Activated T-cell treated with anti-CD3 and anti-CD28 coated beads, Interleukin-2, amount 50 U/mL, for 48 hours (primary cell): ENCODE data around the gene MMUT.
A peak's percentile ranks its signal among the peaks of the same experiment; 100 is the strongest.
"Not testable (repeated sequence)": the region's sequence is repeated elsewhere in the genome, so short reads cannot be mapped to it uniquely, and the experiment has no call there.

ENCODE experiments used
- DNase-seq, 2 experiments: peaks; one replicate each; pipeline ENCODE4 v3.0.0-alpha.2; 2020

The MMUT gene

GRCh38 chr6:49462927-49463611 is at the start of gene MMUT, which contains the start of gene CENPQ:
Gene MMUT (minus strand): TSS chr6:49463253. CDS start chr6:49459466, 3,787 bp downstream.
Gene CENPQ (plus strand): TSS chr6:49463370. CDS start chr6:49470177, 6,807 bp downstream.
- peak; percentile 88 to 91 for DNase-seq

DNA sequence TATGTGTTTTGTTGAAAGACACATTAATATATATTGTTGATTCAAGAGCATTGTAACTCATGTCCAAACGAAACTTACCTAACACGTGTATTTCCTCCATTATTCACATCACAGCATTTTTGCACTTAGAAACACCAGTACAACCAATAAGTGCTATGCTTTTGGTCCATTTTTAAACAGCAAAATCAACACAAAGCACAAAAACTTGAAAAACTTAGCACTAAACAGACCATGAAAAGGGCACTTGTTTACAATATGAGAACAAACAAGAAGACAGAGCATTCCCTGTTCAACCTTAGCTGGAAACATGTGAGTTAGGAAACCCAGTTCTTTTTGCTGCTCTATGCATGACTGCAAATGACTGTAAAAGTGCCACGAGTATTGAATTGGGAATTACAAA is 46.3 kb upstream of the MMUT start:
- no peak for DNase-seq

DNA sequence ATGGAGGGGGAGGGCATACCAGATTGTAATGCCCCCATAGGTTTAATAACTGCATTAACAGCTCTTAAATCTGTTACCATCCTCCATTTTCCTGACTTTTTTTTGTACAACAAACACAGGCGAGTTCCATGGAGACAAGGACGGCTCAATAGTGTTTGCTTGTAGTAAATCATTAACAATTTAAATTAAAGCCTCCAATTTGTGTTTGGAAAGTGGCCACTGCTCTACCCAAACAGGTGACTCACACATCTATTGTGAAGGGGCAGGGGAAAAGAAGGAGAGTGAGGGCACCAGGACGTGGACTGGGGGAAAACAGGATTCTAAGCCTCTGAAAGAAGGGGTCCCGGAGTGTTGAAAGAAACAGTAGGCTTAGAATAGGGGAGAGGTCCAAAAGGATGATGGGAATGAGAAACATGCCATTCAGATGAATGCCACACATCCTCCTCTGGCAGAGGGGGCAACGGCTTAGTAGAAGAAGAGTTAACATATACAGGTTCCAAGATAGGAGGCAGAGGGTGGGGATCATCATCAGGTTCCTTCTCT is 43.6 kb upstream of the MMUT start:
- no peak for DNase-seq

DNA sequence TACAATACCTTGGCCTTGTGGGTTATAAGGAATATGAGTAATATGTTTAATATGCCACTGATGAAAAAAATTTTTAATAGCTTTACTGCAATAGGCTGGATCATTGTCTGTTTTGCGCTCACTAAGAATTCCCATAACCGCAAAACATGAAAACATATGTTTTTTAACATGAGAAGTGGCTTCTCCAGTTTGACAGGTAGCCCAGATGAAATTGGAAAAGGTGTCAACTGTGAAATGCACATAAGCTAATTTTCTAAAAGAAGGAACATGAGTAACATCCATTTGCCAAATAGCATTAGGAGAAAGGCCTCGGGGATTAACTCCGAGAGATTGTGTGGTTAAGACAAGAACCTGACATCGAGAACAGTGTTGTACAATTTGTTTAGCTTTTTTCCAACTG is 41.6 kb upstream of the MMUT start:
- DNase-seq: no peak

DNA sequence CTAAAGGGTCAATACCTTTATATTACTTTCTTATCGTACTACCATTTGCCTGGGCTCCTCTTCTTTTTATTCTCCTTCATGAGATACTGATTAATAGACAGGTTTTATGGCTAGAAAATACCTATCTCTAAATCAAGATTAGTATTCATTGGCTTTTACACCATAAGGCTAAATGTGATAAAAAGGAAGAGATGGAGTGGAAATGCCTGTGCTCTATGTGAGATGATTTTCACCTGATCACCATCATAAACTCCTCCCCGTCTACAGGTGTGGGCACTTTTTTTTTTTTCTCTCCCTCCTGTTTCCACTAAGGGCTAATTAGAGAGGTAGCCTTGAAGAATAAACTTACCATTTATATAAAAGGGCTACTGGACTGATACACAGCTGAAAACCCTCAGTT is 36.6 kb upstream of the MMUT start, which contains the start of gene GLYATL3:
GLYATL3 (plus strand) TSS at position 301 of the 400 bp plus-strand sequence. CDS start 12,068 bp downstream, outside the sequence.
- no peak for DNase-seq

- no peak for DNase-seq
Measured at GRCh38 chr6:49499126-49499525, 36.1 kb upstream of the MMUT start.

DNA sequence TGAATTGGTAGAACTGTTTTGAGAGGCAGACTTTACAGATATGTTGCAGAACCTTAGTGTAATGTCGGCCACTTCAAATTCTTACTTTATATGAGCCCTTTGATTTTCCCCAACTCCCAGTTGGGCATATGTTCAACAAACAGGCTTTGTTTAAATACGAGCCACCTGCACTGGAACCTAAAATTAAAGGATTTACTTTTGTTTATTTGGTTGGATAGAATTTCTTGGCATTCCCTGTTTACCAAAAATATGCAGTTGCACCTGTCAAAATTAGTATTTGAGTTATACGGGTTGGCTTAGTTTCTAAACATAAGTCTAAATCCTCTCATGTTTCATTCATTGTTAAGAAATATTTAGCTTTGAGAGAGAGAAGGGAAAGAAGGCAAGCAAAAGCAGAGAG is 34.3 kb upstream of the MMUT start:
- no peak for DNase-seq

GRCh38 chr6:49490633-49491032 is 27.6 kb upstream of the MMUT start:
- no peak for DNase-seq

DNA sequence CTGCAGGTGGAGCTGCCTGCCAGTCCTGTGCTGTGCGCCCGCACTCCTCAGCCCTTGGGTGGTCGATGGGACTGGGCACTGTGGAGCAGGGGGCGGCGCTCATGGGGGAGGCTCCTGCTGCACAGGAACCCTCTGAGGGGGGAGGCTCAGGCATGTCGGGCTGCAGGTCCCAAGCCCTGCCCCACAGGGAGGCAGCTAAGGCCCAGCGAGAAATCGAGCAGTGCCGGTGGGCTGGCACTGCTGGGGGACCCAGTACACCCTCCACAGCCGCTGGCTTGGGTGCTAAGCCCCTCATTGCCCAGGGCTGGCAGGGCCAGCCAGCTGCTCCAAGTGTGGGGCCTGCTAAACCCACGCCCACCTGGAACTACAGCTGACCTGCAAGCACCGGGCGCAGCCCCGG is 20.3 kb upstream of the MMUT start:
- not testable (repeated sequence) for DNase-seq

DNA sequence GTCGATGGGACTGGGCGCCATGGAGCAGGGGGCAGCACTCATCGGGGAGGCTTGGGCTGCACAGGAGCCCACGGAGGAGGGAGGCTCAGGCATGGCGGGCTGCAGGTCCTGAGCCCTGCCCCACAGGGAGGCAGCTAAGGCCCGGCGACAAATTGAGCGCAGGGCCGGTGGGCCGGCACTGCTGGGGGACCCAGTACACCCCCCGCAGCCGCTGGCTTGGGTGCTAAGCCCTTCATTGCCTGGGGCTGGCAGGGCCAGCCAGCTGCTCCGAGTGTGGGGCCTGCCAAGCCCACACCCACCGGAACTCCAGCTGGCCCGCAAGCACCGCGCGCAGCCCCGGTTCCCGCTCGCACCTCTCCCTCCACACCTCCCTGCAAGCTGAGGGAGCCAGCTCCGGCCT is 18.8 kb upstream of the MMUT start:
- DNase-seq: not testable (repeated sequence)

- DNase-seq: no peak
Measured at GRCh38 chr6:49479308-49479970, 16.4 kb upstream of the MMUT start.

GRCh38 chr6:49476564-49476963 is 13.5 kb upstream of the MMUT start:
- not testable (repeated sequence) for DNase-seq

- no peak for DNase-seq
Measured at GRCh38 chr6:49468042-49468441, 5.0 kb upstream of the MMUT start.

DNA sequence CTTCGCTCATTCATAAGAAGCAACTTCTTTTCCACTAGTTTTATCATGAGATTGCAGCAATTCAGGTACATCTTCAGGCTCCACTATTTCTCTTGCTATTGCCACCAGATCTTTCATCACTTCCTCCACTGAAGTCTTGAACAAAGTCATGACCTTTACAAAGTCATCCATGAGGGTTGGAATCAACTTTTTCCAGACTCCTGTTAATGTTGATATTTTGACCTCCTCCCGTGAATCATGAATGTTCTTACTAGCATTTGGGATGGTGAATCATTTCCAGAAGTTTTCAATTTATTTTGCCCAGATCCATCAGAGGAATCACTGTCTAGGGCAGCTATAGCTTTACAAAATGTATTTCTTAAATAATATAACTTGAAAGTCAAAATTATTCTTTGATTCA is 1.6 kb upstream of the MMUT start:
- no peak for DNase-seq

- no peak for DNase-seq
Measured at GRCh38 chr6:49463612-49463967, 537 bp upstream of the MMUT start.

DNA sequence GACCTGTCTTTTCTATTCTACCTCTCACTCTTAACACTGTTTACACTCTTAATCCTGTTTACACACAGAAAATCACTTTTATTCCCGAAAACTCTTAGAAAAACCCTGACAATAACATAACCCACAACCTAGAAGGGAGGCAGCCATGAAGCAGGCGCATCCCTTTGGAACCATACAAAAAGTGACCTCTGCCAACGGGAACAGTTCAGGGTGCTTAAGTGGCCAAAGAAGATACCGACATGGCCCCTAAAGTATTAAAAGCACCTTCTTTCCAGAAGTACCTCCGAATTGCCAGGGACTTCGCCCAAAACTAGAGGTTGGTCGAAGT is 490 bp downstream of the MMUT start:
- DNase-seq: no peak

GRCh38 chr6:49462071-49462470 is 982 bp downstream of the MMUT start:
- no peak for DNase-seq

- no peak for DNase-seq
Measured at GRCh38 chr6:49457771-49458170, 5.3 kb downstream of the MMUT start.

DNA sequence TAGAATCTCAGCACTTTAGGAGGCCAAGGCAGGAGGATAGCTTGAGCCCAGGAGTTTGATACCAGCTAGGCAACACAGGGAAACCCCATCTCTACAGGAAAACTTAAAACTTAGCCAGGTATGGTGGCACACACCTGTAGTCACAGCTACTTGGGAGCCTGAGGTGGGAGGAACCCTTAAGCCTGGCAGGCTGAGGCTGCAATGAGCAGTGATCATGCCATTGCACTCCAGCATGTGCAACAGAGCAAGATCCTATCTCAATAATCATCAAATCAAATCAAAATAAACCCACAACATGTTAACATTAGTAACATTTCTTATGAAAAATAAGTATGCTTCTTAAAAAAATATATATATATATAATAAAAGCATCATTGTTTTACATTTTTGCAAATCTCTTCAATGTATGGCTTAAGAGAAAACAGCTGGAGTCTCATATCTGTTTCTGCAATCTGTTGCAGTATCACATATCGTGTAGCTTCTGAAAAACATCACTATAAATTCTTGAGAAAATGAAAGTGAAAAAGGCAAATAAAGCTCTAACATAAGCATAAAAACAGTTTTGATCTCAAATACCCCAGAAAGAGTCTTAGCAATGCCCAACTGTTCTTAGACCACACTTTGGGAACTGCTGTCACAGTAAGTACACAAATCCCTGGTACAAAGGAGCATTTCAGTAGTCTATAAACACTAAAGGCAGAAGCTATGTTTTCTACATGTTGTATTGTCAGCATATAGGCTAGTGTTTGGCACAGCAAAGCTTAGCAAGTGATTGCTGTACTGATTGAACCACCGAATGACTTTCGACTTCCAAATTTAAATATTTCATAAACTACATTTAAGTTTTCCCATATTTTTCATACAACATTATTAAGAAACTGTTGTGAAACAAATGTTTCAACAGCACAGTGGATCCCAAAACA is 8.0 kb downstream of the MMUT start:
- DNase-seq: no peak

DNA sequence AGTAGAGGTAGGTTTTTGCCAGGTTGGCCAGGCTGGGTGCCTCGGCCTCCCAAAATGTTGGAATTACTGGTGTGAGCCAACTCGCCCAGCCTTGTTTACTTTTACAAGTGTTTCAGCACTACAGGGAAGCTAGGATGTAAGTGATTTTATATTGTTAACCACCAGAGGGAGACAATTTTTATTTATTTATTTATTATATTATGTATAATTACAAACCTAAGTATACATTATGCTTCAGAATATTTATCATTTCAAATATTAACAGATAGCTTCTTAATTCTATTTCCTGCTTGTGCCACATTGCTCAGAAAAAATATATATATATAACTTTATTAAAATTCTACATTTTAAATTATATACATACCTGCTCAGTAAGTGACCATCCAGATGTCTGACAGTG is 9.8 kb downstream of the MMUT start:
- no peak for DNase-seq

DNA sequence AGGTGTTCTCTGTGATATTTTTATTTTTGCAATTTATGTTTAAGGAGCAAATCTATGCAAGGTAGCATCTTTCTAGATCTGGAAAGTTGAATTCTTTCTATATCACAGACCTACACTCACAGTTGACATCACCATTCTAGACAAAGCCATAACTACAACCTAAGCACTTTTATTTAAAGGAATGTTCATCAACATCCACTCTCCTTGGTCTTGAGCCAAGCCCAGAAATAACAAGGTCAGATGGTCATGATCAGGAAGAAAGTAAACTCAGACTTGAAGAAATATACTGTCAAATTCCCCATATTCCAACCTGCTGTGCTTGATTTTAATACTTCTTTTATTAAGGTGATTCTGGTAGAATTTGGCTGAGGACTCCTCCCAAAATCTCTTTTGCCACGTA is 32.2 kb downstream of the MMUT start:
- DNase-seq: no peak

- DNase-seq: no peak
Measured at GRCh38 chr6:49430187-49430586, 32.9 kb downstream of the MMUT start.

DNA sequence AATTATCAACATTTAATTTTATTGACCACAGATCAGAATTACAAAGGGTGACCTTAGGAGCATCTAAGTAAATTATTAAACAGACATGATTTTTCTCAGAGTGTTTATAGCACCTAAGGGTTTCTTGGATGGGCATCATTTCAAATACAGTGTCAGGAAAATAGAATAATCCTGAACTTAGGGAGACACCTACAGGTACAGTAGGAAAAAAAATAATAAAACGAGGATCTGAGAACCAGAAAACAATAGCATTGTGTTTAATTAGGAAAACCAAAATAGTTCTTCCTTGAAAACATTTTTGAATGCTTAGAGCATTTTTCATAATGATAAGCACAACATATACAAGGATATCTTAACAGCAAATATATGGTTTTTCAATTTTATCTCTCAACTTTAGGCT is 39.2 kb downstream of the MMUT start:
- no peak for DNase-seq
